AG10803 (cell line): Measurements from ENCODE around the gene KLHL28.

ENCODE experiments used
- DNase-seq: peaks from one replicate; pipeline ENCODE4 v3.0.0; 2010; ENCODE audit warnings: low read depth
- H3K4me3 ChIP-seq: 2 replicates; pipeline ENCODE4 v1.5.1; 2011; ENCODE audit warnings: mild to moderate bottlenecking, low read length, control low read depth
- CTCF ChIP-seq: conservative IDR thresholded peaks from 2 replicates; pipeline ENCODE4 v1.5.1; 2011; ENCODE audit warnings: mild to moderate bottlenecking, low read length, control low read depth, inconsistent platforms

Gene KLHL28

DNA sequence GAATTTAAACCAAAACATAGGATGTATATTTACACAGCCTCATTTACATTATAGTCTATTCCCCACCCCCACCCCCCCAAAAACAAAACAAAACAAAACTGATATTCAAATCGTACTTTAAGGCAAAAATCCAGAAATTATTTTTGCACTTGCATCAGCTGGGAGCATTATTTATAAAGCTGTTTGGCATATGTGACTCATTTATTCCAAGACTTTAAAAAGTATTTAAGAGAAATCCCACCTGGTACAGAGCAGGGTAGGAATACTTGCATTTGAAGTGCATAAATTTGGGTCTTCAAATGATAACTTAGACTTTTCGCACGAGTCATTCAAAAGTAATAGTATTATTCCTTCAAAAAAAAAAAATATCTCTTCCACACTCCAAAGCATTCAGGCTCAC is 1.1 kb downstream of the KLHL28 start:
- DNase-seq = no peak
- H3K4me3 ChIP-seq = peak overlapping the region; percentile 97
- no peak for TF ChIP-seq CTCF

GRCh38 chr14:44960146-44960545 is 1.6 kb downstream of the KLHL28 start:
- TF ChIP-seq CTCF = no peak

DNA sequence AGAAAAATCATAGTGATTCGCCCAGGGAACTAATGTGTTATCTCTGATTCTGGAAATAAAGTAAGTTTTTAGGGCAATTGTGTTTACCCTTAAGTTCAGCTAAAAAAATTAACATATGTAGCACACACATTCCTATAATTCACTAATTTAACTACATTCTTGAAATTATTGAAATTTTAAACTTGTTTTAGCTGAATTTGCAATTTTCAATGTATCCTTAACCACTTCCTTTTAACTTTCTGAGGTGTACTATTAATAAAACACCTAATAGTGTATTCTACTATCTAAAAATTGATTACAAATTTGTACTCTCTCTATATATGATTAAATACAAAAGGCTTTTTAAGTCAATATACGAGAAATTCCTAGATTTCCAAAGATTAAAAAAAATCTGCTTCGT is 2.2 kb downstream of the KLHL28 start:
- no peak for TF ChIP-seq CTCF
- H3K4me3 ChIP-seq = peak overlapping the region; percentile 97

More at GRCh38 chr14:44960146-44960545, 1.6 kb downstream of the KLHL28 start:
- peak; percentile 24 for DNase-seq
- peak overlapping the region; percentile 97 for H3K4me3 ChIP-seq

DNA sequence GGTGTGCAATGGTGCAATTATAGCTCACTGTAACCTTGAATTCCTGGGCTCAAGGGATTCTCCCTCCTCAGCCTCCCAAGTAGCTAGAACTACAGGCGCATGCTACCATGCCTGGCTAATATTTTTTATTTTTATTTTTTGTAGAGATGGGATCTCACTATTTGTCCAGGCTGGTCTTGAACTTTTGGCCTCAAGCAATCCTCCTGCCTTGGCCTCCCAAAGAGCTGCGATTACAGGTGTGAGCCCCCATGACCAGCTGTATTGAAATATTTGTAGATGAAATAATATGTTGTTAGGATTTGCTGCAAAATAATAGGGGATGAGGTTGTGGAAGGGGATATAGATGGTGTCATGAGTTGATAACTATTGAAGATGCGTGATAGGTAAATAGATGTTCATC is 4.9 kb downstream of the KLHL28 start:
- H3K4me3 ChIP-seq = no peak overlapping the region
- DNase-seq = no peak
- no peak for TF ChIP-seq CTCF

More for the DNA sequence above, 2.2 kb downstream of the KLHL28 start:
- DNase-seq = no peak

DNA sequence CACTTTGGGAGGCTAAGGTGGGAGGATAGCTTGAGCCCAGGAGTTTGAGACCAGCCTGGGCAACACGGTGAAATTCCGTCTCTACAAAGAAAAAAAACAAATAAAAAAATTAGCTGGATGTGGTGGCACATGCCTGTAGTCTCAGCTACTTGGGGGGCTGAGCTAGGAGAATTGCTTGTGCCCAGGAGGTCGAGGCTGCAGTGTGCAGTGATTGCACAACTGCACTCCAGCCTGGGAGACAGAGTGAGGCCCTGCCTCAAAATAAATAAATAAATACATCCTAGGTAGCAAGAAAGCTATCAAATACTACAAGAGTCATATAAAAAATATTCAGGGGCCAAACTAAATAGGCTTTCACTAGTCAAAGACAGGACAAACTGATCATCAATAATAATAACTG is 6.2 kb downstream of the KLHL28 start:
- DNase-seq = no peak
- TF ChIP-seq CTCF = no peak
- H3K4me3 ChIP-seq = no peak overlapping the region

DNA sequence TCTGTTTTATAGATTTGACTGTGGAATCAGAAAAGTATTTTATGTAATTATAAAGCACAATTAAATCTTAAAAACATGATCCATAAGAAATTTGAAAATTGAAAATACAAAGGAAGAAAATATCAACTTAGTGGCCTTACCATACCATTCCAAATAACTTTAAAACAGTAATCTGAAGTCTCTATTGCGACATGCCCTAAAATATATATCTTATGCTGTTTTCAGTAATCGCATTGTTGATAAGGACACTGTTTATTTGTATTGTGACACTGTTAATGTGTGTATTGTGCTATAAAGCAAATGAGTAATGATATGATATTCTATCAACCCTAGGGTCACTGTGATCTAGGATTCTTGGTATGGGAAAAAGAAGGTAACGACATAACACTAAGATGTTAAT is 7.0 kb downstream of the KLHL28 start:
- DNase-seq = no peak
- no peak for TF ChIP-seq CTCF
- no peak overlapping the region for H3K4me3 ChIP-seq

GRCh38 chr14:44952391-44953110 is 9.2 kb downstream of the KLHL28 start:
- H3K4me3 ChIP-seq = no peak overlapping the region
- DNase-seq = no peak
- TF ChIP-seq CTCF = no peak
